ENCODE data around the gene BRINP1.

The BRINP1 gene

GRCh38 chr9:119282476-119283077, 86.7 kb downstream of the BRINP1 start:
- no peaks in the 10 kb centered on the region for H3K27me3 ChIP-seq
- H3K36me3 ChIP-seq: no peaks in the 10 kb centered on the region
- no peak for TF ChIP-seq CTCF (IDR thresholded peaks at IDR 0.05; ENCODE audit: low read depth, low read length)
- no peaks in the 10 kb centered on the region for H3K9me3 ChIP-seq
- no peaks in the 10 kb centered on the region for H3K4me1 ChIP-seq
- no peak for DNase-seq
- no peak overlapping the region for H3K4me3 ChIP-seq (ENCODE audit: low read depth, low read length)

GRCh38 chr9:119280740-119281485, 88.3 kb downstream of the BRINP1 start:
- no peaks in the 10 kb centered on the region for H3K36me3 ChIP-seq
- TF ChIP-seq CTCF (IDR thresholded peaks at IDR 0.05; ENCODE audit: low read depth, low read length): no peak
- no peaks in the 10 kb centered on the region for H3K9me3 ChIP-seq
- no peak overlapping the region for H3K4me3 ChIP-seq (ENCODE audit: low read depth, low read length)
- DNase-seq: no peak
- H3K27me3 ChIP-seq: no peaks in the 10 kb centered on the region
- no peaks in the 10 kb centered on the region for H3K4me1 ChIP-seq

- H3K4me3 ChIP-seq (ENCODE audit: low read depth, low read length): no peak overlapping the region
- no peaks in the 10 kb centered on the region for H3K4me1 ChIP-seq
- no peak for DNase-seq
- H3K27me3 ChIP-seq: no peaks in the 10 kb centered on the region
- no peaks in the 10 kb centered on the region for H3K9me3 ChIP-seq
- no peaks in the 10 kb centered on the region for H3K36me3 ChIP-seq
- no peak for TF ChIP-seq CTCF (IDR thresholded peaks at IDR 0.05; ENCODE audit: low read depth, low read length)
Observed at GRCh38 chr9:119278171-119278570, 91.1 kb downstream of the BRINP1 start.

GRCh38 chr9:119273984-119274665, 95.1 kb downstream of the BRINP1 start:
- H3K4me3 ChIP-seq (ENCODE audit: low read depth, low read length): no peak overlapping the region
- no peaks in the 10 kb centered on the region for H3K36me3 ChIP-seq
- DNase-seq: no peak
- TF ChIP-seq CTCF (IDR thresholded peaks at IDR 0.05; ENCODE audit: low read depth, low read length): no peak
- H3K9me3 ChIP-seq: no peaks in the 10 kb centered on the region
- no peaks in the 10 kb centered on the region for H3K4me1 ChIP-seq
- no peaks in the 10 kb centered on the region for H3K27me3 ChIP-seq

GRCh38 chr9:119273325-119273904, 95.8 kb downstream of the BRINP1 start:
- H3K36me3 ChIP-seq: no peaks in the 10 kb centered on the region
- no peak overlapping the region for H3K4me3 ChIP-seq (ENCODE audit: low read depth, low read length)
- DNase-seq: no peak
- no peak for TF ChIP-seq CTCF (IDR thresholded peaks at IDR 0.05; ENCODE audit: low read depth, low read length)
- H3K9me3 ChIP-seq: no peaks in the 10 kb centered on the region
- H3K27me3 ChIP-seq: no peaks in the 10 kb centered on the region
- H3K4me1 ChIP-seq: no peaks in the 10 kb centered on the region

Measured in BE2C (cell line).